NCI-H1694 (cell line): ENCODE data around the gene TMEFF2.
A peak's percentile ranks its signal among the peaks of the same experiment; 100 is the strongest.

Source experiments
- DNase-seq: peaks from one replicate; lab custom pipeline; 2025; lab: John Stamatoyannopoulos, UW

TMEFF2 gene, protein sequence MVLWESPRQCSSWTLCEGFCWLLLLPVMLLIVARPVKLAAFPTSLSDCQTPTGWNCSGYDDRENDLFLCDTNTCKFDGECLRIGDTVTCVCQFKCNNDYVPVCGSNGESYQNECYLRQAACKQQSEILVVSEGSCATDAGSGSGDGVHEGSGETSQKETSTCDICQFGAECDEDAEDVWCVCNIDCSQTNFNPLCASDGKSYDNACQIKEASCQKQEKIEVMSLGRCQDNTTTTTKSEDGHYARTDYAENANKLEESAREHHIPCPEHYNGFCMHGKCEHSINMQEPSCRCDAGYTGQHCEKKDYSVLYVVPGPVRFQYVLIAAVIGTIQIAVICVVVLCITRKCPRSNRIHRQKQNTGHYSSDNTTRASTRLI

DNA sequence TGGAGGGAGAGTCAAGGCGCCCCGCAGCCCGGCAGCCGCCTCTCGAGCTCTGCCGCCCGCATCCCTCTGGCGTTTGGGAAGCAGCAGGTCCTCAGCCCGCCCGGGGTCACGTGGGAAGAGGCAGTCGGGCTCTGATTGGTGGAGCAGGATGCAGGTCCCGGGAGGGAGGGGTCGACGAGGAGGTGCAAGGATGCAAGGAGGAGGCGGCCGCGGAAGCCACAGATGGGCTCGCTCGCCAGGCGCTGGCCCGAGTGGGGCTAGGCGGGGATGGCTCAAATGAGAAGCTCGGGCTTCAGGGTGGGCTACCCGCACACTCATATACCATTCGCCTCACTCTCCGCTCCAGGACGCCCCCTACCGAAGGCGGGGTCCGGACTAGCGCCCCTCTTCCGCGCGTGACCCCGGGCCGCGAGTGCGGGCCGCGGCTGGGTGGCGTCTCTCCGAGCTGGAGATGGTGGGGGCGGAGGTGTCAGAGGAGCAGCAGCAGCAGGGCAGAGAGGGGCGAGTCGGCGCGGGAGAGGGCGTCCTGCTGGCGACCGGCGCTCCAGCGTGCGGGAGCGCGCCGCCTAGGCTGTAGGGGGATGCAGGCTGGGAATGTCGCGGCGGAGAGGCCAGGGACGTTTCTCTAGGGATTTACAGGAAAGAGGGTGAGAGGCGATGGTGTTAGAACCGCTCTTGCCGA lies at the start of gene TMEFF2:
Gene TMEFF2 (minus strand): TSS at position 68 of the 682 bp plus-strand sequence. CDS start 409 bp downstream, outside the sequence.
- peak; percentile 87 for DNase-seq

DNA sequence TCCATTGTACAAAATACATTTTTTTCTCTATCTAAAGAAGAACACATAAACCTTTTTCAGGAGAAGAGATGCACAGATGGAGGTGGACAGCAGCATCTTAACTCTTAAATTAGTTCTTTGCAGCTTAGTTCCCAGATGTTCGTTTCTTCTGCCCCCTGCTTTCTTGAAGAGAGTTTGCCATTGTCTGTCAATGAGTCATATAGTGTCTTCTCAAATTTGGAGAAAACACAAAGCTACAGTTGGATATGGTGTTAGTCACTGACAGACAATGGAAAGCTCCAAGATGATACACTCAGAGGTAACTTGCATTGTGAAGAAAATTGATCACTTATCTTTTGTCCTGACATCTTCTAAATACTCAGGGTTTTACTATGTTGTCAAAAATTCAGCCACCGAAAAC lies 48.8 kb upstream of the TMEFF2 start:
- DNase-seq: no peak

DNA sequence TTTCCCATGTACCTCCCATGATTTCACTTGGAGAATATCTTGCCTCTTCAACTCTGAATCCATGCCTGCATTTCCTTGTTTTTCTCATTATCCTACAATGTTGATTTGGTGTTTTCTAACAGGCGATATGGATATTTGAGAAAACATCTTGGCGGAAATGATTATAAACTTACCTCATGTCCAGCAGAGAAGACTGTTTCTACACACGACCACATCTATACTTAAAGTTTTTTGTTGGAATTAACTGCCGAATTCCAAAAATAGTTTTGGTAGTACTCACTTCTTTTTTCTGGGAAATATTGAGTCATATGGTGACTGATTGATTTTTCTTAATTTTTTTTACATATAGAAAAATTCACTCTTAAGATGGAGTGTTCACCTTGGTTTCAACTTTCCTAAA lies 41.4 kb upstream of the TMEFF2 start:
- DNase-seq: no peak

DNA sequence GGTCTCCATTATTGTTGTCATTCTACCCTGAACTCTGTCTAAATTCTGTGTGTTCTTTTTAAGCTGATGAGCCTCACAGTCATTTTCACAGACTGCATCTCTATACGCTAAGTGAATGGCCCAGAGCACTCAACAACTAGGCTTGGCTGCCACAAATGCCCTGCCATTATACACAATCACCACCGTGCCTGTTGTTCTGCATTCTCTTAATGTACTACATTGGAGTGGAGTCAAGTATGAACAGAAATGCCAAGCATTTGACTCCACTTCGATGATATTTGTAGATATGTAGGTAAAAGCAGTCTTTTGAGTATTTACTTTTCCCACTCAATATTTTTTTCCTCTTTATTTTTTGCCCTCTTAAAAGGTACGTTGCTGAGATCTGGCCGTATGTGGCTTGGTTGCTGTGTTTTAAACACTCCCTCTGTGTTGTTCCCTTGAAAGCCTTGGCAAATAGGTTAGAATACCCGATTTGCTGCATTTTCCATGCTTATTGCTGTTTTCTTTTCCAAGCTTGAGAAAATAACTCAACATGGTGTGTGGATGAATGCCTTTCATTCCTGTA lies 36.2 kb upstream of the TMEFF2 start:
- DNase-seq: no peak

DNA sequence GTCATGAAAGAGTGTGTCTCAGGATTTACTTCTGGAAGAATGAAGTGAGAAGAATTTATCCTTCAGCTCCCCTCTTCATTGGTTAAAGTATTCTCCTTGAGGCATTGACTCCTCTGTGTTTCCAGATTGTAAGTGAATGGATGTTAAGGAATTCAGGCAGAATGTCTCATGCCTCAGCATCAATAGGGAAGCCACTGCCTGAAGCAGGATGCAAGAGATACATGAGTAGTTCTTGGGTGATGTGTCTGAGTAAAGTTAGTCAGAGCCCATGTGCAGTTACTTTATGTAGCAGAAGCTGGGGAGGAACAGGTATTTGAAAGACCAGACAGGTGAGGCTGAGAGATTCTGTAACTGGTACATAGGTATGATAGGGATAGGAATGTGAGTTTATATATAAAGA lies 34.0 kb upstream of the TMEFF2 start:
- no peak for DNase-seq

DNA sequence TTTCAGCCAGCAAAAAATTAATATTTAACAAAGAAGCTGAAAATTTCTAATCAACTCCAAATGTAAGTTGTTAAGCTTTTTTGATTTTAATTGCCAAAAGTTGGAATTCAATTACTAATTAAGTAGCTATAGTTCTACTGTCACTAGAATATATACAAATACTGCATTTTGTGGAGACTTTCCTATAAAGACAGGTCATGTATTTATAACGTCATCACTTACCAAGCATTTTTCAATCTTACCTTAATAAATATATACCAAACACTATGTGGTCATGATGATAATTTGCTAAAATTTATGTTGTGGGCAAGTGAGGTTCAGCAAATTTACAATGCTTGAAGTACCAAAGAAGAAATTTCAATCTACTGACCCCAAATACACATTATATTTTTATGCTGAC lies 24.2 kb upstream of the TMEFF2 start:
- no peak for DNase-seq

DNA sequence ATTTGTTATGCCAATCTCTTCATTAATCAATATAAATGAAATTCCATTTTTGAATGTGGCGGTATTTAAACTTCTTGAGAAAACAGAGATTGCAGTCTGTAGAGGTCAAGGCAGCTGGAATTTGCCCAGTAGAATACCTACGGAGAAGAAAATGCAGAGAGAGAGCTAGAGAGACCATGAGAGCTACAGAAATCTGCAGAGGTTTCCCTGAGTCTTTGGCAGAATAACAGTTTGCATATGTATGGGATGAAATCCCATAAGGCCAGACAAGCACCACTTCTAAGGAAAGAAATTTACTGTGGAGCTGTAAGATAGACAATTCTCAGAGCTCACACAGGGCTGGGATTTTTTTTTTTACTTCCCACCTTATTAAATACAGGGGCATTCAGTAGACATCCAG lies 23.6 kb upstream of the TMEFF2 start:
- DNase-seq: no peak

GRCh38 chr2:192216336-192216735 lies 21.6 kb upstream of the TMEFF2 start:
- DNase-seq: no peak

DNA sequence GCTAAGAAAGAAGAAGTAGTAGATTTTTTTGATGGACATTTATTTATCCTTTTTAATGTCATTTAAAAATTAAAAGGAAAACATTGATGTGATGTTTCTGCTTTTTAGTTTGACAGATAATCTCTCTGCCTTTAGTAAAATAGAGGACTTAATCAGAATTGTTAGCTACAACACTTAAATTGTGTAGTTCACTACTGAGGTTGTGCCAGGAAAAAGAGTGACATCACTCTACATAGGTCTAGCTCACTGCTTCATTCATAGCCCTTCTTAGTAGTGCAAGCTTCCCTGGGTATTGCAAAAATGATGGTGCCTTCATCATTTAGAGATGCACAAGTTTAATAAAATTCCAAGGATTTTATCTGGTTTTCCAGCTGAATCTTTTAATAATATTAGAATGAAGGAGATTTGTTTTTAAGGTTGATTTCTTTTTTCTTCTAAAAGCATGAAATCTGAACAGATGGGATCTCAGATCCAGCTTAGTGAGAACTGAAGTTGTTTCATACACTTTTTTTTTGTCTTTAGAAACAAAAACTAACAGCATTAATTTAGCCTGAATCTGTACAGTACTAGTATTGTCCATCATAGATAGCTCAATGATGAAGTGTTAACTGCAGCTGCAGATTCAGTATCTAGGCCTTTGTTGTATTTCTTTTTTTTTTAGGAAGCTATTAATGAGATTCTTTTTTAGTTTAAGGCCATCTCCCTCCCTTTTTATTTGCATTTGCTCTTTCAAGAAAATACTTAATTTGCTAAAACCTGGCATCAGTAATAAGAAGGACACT lies 20.6 kb upstream of the TMEFF2 start:
- DNase-seq: no peak

DNA sequence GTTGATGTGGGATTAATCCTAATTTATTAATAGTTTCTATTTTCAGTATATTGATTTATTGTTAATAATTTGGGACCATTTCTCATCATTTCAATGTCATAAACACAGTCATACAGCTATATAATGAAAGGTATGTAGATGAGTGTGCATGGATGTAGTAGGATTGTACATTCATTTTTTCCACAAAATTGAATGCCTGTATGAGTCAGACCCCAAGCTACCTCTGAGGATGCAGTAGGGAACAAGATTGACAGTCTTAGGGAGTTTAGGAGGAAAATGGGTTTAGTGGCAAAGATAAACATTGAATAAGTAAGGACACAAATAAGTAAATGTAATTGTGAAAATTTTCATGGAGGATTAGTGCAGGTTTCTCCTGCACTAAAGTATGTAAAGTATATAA lies 14.1 kb upstream of the TMEFF2 start:
- DNase-seq: no peak

DNA sequence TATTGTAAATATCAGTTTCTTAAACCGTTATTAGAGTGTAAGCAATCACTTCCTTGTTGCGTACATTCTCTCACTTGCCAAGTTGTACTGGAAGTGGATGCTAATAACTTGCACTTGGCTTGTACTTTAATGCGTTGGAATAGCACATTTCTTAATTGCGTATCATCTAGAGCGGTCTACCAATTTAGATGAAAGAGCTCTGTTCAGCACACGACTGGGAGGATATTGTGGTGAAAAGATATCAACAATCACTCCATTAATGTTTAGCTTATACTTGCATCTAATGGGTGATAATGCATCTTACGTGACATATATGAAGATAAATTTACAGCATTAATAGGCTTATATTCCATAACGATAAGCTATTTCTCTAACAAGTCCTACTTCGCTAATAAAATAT lies 11.7 kb upstream of the TMEFF2 start:
- no peak for DNase-seq

- DNase-seq: no peak
These were observed 9.1 kb upstream of the TMEFF2 start for GRCh38 chr2:192203876-192204275.

DNA sequence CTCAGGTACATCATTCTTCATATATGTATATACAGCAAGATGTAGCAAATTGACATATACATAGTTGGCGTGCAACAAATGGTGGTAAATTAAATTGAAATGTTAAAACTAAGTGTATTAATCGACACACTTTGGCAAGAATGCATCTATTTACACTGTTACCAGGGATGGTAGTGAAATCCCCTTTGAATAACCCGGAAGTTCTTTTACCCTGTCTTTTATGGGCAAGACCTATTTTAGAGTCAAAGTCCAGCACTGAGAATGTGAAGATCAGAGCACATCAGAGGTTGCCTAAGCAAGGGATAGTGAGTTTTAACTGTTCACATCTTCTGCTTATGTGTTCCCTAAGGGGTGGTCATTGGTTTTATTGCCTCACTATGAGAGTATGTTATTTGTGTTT lies 7.6 kb upstream of the TMEFF2 start:
- DNase-seq: no peak

- DNase-seq: no peak
These were observed 6.4 kb upstream of the TMEFF2 start for GRCh38 chr2:192201116-192201515.

GRCh38 chr2:192197357-192197756 lies 2.6 kb upstream of the TMEFF2 start:
- peak; percentile 38 for DNase-seq

GRCh38 chr2:192196421-192197194 lies 1.9 kb upstream of the TMEFF2 start:
- DNase-seq: no peak

- no peak for DNase-seq
These were observed 1.1 kb upstream of the TMEFF2 start for GRCh38 chr2:192195548-192196418.

DNA sequence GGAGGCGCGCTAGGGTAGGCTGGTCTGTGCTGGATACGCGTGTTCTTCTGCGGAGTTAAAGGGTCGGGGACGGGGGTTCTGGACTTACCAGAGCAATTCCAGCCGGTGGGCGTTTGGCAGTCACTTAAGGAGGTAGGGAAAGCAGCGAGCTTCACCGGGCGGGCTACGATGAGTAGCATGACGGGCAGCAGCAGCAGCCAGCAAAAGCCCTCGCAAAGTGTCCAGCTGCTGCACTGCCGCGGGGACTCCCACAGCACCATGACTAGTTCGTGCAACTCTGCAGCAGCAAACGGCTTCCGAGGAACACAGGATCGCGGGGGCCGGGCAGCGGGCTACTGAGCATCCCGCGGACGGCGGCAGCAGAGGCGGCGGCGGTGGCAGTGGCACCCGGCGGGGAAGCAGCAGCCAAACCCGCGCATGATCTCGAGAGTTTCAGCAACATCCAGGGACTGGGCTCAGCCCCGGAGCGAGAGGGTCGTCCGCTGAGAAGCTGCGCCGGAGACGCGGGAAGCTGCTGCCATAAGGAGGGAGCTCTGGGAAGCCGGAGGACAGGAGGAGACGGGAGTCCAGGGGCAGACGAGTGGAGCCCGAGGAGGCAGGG lies 368 bp downstream of the TMEFF2 start:
- no peak for DNase-seq

GRCh38 chr2:192190474-192190873 lies 4.3 kb downstream of the TMEFF2 start:
- no peak for DNase-seq

- DNase-seq: no peak
These were observed 7.9 kb downstream of the TMEFF2 start for GRCh38 chr2:192186806-192187205.
